Astrocyte (in vitro differentiated cells and primary cell): Measurements from ENCODE around the gene DNAJC18.

Source experiments
- CTCF ChIP-seq: IDR thresholded peaks from 2 replicates; pipeline ENCODE4 v1.5.1; 2011; ENCODE audit warnings: low read depth, mild to moderate bottlenecking, inconsistent platforms, low read length, moderate library complexity; ENCODE audit not compliant: insufficient read depth
- EZH2 ChIP-seq: IDR thresholded peaks from 2 replicates; pipeline ENCODE4 v1.6.1; 2012; ENCODE audit warnings: mild to moderate bottlenecking, low read length, inconsistent platforms; ENCODE audit not compliant: insufficient read depth

GRCh38 chr5:139486201-139486600 lies 46.9 kb upstream of the DNAJC18 start:
- TF ChIP-seq EZH2 (no peak), CTCF (no peak)
